GM12874 (cell line): ENCODE measurements around the gene PNMA8C.

ENCODE experiments used
- CTCF ChIP-seq: IDR thresholded peaks from 2 replicates; pipeline ENCODE4 v1.5.1; 2011; ENCODE audit warnings: low read depth, mild to moderate bottlenecking, control low read depth, low read length, moderate library complexity; ENCODE audit not compliant: insufficient read depth

PNMA8C gene

GRCh38 chr19:46428239-46429135 is at the start of gene PNMA8C:
Gene PNMA8C, minus strand, starts transcription at chr19:46428936. Its CDS starts 577 bp downstream, at chr19:46428359.
- no peak for TF ChIP-seq CTCF

GRCh38 chr19:46475986-46476385 is 47.2 kb upstream of the PNMA8C start:
- no peak for TF ChIP-seq CTCF

GRCh38 chr19:46474211-46474610 is 45.5 kb upstream of the PNMA8C start:
- TF ChIP-seq CTCF: no peak

- no peak for TF ChIP-seq CTCF
These were observed 43.9 kb upstream of the PNMA8C start for GRCh38 chr19:46472592-46472991.

GRCh38 chr19:46471811-46472543 is 43.2 kb upstream of the PNMA8C start:
- TF ChIP-seq CTCF: no peak

- no peak for TF ChIP-seq CTCF
These were observed 42.5 kb upstream of the PNMA8C start, which contains the start of gene PNMA8A for GRCh38 chr19:46471116-46471733. Gene PNMA8A, minus strand, starts transcription at chr19:46471563. Its CDS starts 528 bp downstream, at chr19:46471035.

- no peak for TF ChIP-seq CTCF
These were observed 41.6 kb upstream of the PNMA8C start for GRCh38 chr19:46470376-46470775.
